Measurements from ENCODE around the gene APMAP.

Gene APMAP

GRCh38 chr20:24992487-24993205 is at the start of gene APMAP:
TSS of gene APMAP (minus strand) at chr20:24992751. CDS start at chr20:24992688, 63 bp downstream.
- peak; percentile 98 for DNase-seq

- no peak for DNase-seq
Measured at GRCh38 chr20:25041813-25042530, 49.4 kb upstream of the APMAP start.

- DNase-seq, result no peak
Measured at GRCh38 chr20:25040438-25040831, 47.9 kb upstream of the APMAP start.

- DNase-seq, result no peak
Measured at GRCh38 chr20:25039697-25040437, 47.3 kb upstream of the APMAP start.

GRCh38 chr20:25038591-25039015 is 46.1 kb upstream of the APMAP start:
- no peak for DNase-seq

- no peak for DNase-seq
Measured at GRCh38 chr20:25038103-25038410, 45.5 kb upstream of the APMAP start.

- no peak for DNase-seq
Measured at GRCh38 chr20:25037288-25038102, 44.9 kb upstream of the APMAP start.

GRCh38 chr20:25036331-25036936 is 43.9 kb upstream of the APMAP start:
- no peak for DNase-seq

- no peak for DNase-seq
Measured at GRCh38 chr20:25035921-25036320, 43.4 kb upstream of the APMAP start.

GRCh38 chr20:25033924-25034300 is 41.4 kb upstream of the APMAP start:
- DNase-seq, result no peak

GRCh38 chr20:25033265-25033923 is 40.8 kb upstream of the APMAP start:
- DNase-seq, result no peak

- no peak for DNase-seq
Measured at GRCh38 chr20:25032478-25033264, 40.1 kb upstream of the APMAP start.

- DNase-seq, result no peak
Measured at GRCh38 chr20:25032065-25032477, 39.5 kb upstream of the APMAP start.

GRCh38 chr20:25031241-25031640 is 38.7 kb upstream of the APMAP start:
- DNase-seq, result no peak

- DNase-seq, result no peak
Measured at GRCh38 chr20:25030649-25031207, 38.2 kb upstream of the APMAP start.

- DNase-seq, result no peak
Measured at GRCh38 chr20:25030007-25030648, 37.6 kb upstream of the APMAP start.

GRCh38 chr20:25025986-25026605 is 33.5 kb upstream of the APMAP start:
- no peak for DNase-seq

- no peak for DNase-seq
Measured at GRCh38 chr20:25025091-25025861, 32.7 kb upstream of the APMAP start.

GRCh38 chr20:25024171-25024570 is 31.6 kb upstream of the APMAP start:
- no peak for DNase-seq

Data from stimulated activated CD4-positive, alpha-beta T cell treated with anti-CD3 and anti-CD28 coated beads, Interleukin-4, amount 100 ng/mL, for 1 hour (primary cell).